Breast epithelium (tissue), 4 donors: ENCODE measurements around the gene TALDO1. TPM values are rescaled to one million over a fixed set of nuclear protein-coding genes. Genes with fewer than 3 reads are reported as not detected.
"Not testable (repeated sequence)": the region's sequence is repeated elsewhere in the genome, so short reads cannot be mapped to it uniquely, and the experiment has no call there.

ENCODE experiments used
- DNase-seq, 2 donors: peaks; one replicate each; pipeline ENCODE4 v3.0.0-alpha.2; 2019; ENCODE audit warnings: low spot score in 2 of 2
- H3K27ac ChIP-seq, 2 donors: fragments of 200-600 bp; sonication (generic) in 1 of 2; one replicate each; pipeline ENCODE4 v1.5.1; 2016 to 2019; ENCODE audit warnings: mild to moderate bottlenecking in 1 of 2
- H3K27me3 ChIP-seq, 2 donors: fragments of 200-600 bp; sonication (generic) in 1 of 2; one replicate each; pipeline versions ENCODE4 v1.5.1 to v1.6.0; 2017 to 2019; ENCODE audit warnings: control low read depth in 1 of 2, mild to moderate bottlenecking in 1 of 2
- H3K36me3 ChIP-seq: fragments of 200-600 bp; one replicate; pipeline ENCODE4 v1.5.1; 2019
- H3K4me1 ChIP-seq, 2 donors: fragments of 200-600 bp; sonication (generic); one replicate each; pipeline ENCODE4 v1.5.1; 2016 to 2019; ENCODE audit warnings: control low read depth in 1 of 2
- H3K4me3 ChIP-seq, 3 donors: fragments of 200-600 bp; sonication (generic); 1 replicate in 2 of 3; 2 replicates in 1 of 3; pipeline ENCODE4 v1.5.1; 2016 to 2019; ENCODE audit warnings: mild to moderate bottlenecking in 3 of 3, moderate library complexity in 2 of 3
- H3K9me3 ChIP-seq, 2 donors: fragments of 200-600 bp; sonication (generic) in 1 of 2; one replicate each; pipeline ENCODE4 v1.5.1; 2016 to 2019; ENCODE audit warnings: control low read depth in 1 of 2
- POLR2A ChIP-seq: fragments of 450-650 bp; IDR thresholded peaks from one replicate; pipeline ENCODE4 v1.6.1; 2016; ENCODE audit warnings: antibody characterized with exemption, mild to moderate bottlenecking, moderate library complexity
- POLR2AphosphoS5 ChIP-seq, 3 donors: sonication (generic); formaldehyde crosslinking; IDR thresholded peaks; one replicate each; pipeline ENCODE4 v1.6.1; 2017; ENCODE audit warnings: antibody characterized with exemption in 3 of 3
- intact Hi-C: fragments of 100-400 bp; cut with DNase I; formaldehyde crosslinking; loops from one replicate; pipeline ENCODE4 v1.15.1; 2023; ENCODE audit warnings: low total_unique reads
- total RNA-seq, 3 donors: library from RNA; depleted of rRNA; stranded (reverse); fragments of >200 nt; gene quantifications; one replicate each; pipeline ENCODE4 v1.1.0, GENCODE V29; 2016
- TF ChIP-seq, protein P1 (sequence below), 3 donors: fragments of 450-650 bp; IDR thresholded peaks; one replicate each; pipeline ENCODE4 v1.5.1; 2016 to 2017; ENCODE audit warnings: antibody characterized with exemption in 3 of 3, mild to moderate bottlenecking in 3 of 3, moderate library complexity in 3 of 3

Gene TALDO1
- total RNA-seq, 3 donors from 2014 or later, result 137 to 239 (median 141) TPM

DNA sequence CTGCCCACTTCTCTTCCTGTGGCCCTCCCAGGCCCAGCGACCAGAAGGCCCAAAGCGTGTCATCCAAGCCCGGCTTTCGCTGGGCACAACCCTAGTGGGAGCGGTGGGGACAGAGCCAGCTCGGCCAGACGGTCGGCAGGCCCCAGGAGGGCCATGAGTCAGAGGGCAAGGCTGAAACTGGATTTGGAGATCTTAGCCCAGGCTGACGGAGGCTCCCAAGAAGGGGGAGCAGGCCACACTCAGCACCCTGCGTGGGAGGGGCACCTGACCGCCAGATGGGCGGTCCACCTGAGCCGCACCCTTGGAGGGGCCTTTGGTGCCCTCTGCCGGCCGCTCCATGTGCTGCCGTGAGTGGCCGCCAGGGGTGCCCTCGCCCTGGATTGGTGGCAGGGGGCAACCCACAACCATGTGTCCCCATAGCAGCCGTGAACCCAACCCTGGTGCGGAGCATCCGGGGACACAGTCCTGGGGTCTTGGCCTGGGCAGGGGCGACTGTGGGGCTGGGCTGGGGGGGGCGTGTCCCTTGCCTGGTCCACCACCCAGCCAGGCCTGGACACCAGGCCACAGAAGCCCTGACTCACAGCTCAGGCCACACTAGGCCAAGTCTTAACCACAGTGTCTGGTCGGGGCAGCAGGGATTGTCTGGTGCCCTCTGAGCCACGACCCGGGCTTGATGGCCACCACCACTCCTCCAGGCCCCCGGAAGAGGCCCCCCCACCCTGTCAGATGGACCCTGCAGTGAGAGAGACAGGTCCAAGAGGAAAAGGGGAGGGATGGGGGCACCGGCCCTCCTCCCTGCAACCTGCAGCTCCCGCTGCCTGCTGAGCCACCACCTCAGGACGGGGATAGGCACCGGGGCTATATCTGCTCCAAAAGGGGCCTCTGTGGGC is 19.2 kb upstream of the TALDO1 start:
- H3K4me3 ChIP-seq, result peak overlapping the region in 1 of 3 donors; percentile 39
- H3K27ac ChIP-seq, result peak overlapping the region; percentile 87 to 90
- no peaks in the 10 kb centered on the region for H3K27me3 ChIP-seq
- no peak for TF ChIP-seq POLR2A
- peak; percentile 59 to 82 (median 60) for TF ChIP-seq POLR2AphosphoS5 (IDR thresholded peaks at IDR 0.05)
- TF ChIP-seq, protein P1, sequence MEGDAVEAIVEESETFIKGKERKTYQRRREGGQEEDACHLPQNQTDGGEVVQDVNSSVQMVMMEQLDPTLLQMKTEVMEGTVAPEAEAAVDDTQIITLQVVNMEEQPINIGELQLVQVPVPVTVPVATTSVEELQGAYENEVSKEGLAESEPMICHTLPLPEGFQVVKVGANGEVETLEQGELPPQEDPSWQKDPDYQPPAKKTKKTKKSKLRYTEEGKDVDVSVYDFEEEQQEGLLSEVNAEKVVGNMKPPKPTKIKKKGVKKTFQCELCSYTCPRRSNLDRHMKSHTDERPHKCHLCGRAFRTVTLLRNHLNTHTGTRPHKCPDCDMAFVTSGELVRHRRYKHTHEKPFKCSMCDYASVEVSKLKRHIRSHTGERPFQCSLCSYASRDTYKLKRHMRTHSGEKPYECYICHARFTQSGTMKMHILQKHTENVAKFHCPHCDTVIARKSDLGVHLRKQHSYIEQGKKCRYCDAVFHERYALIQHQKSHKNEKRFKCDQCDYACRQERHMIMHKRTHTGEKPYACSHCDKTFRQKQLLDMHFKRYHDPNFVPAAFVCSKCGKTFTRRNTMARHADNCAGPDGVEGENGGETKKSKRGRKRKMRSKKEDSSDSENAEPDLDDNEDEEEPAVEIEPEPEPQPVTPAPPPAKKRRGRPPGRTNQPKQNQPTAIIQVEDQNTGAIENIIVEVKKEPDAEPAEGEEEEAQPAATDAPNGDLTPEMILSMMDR (IDR thresholded peaks at IDR 0.05), result peak; percentile 98 to 99 (median 99)
- DNase-seq, result peak; percentile 88 to 90
- no peaks in the 10 kb centered on the region for H3K36me3 ChIP-seq
- peaks cover 5 to 25% of the 10 kb centered on the region in 2 donors for H3K4me1 ChIP-seq
- intact Hi-C loops, result no loop called here
- no peaks in the 10 kb centered on the region for H3K9me3 ChIP-seq

DNA sequence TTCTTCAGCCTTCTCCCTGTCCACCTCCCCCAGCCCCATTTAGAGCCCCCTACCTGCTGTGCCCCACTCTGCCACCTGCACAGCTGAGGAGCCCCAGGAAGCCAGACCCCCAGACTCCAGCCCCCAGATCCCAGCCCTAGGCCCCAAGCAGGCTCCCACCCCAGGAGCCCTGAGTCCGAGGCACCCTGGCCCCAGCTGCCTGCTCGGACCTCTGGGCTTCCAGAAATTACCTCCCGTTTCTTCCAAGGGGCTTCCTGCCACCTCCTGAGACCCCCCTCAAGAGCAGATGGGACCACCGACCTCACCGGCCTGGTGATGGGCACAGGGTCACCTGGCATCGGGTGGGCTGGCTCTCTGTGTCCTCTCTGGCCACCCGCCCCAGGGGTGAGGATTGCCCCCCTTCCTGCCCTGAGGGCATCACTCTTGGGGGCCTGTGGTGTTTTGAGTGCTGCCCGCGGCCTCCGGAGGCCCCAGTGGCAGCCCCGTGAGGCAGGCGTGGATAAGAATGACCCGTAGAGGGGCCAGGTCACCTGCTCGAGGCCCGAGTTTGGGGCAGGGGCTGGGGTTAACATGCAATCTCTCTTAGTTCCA is 18.3 kb upstream of the TALDO1 start:
- Histone ChIP-seq H3K4me3 (no peak overlapping the region), H3K9me3 (no peaks in the 10 kb centered on the region), H3K27ac (peak overlapping the region; percentile 87 to 90), H3K27me3 (no peaks in the 10 kb centered on the region), H3K4me1 (peaks cover 5 to 25% of the 10 kb centered on the region in 2 donors), H3K36me3 (no peaks in the 10 kb centered on the region)
- TF ChIP-seq POLR2A (no peak), POLR2AphosphoS5 (IDR thresholded peaks at IDR 0.05) (no peak)
- TF ChIP-seq, protein P1 (IDR thresholded peaks at IDR 0.05), result no peak
- no peak for DNase-seq
- intact Hi-C loops, result no loop called here

DNA sequence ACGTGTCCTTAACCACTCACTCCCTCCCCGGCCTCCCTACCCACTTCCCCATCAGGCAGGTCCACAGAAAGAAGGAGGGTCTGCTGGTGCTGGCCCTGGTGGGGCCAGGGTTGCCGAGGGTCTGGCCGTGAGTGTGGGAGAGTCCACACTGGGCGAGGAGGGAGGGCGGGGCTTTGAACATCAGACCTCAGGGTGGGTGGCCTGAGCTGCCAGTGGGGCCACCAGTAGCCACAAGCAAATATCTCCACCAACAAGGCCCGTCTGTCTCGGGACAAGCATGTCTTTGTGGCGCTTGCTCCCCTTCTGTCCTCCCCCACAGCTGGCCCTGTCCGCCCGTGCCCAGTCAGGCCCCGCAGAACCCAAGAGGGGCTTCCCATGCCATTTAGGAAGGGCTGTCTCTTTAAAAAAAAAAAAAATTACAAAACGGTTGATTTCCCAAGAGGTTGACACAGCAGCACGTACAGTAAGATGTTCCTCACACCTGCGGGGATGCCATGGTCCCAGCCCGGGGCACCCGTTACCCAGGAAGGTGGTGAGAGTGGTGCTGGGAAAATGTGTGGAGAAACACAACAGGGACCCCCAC is 17.7 kb upstream of the TALDO1 start:
- no peaks in the 10 kb centered on the region for H3K9me3 ChIP-seq

DNA sequence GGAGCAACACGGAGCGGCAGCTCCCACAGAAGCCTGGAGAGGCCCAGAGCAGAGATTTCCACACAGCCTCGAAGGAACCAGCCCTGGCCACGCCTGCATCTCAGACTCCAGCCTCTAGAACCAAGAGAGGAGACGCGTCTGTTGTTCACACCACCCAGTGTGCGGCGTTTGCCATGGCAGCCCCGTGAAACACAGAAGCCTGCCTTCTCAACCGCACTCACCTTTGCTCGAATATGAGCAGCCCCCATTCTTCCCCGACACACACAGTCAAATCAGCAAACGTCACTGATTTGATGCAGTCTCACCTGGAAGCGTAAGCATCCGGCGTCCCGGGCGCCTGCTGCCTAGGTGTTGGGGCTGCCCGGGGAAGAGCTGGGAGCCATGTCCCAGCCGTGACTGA is 14.2 kb upstream of the TALDO1 start:
- Histone ChIP-seq H3K4me3 (no peak overlapping the region), H3K36me3 (no peaks in the 10 kb centered on the region), H3K27ac (no peak overlapping the region), H3K9me3 (no peaks in the 10 kb centered on the region), H3K27me3 (no peaks in the 10 kb centered on the region), H3K4me1 (no peaks in the 10 kb centered on the region)
- TF ChIP-seq POLR2AphosphoS5 (IDR thresholded peaks at IDR 0.05), result no peak
- no peak for TF ChIP-seq POLR2A
- TF ChIP-seq, protein P1 (IDR thresholded peaks at IDR 0.05), result no peak
- no peak for DNase-seq
- intact Hi-C loops, result no loop called here

More for the DNA sequence above, 17.7 kb upstream of the TALDO1 start:
- H3K27ac ChIP-seq, result no peak overlapping the region
- no peak for DNase-seq
- no peaks in the 10 kb centered on the region for H3K36me3 ChIP-seq
- peaks cover 5 to 25% of the 10 kb centered on the region in 2 donors for H3K4me1 ChIP-seq
- no peaks in the 10 kb centered on the region for H3K27me3 ChIP-seq
- intact Hi-C loops, result no loop called here
- H3K4me3 ChIP-seq, result no peak overlapping the region
- TF ChIP-seq POLR2A (no peak), POLR2AphosphoS5 (IDR thresholded peaks at IDR 0.05) (no peak)
- TF ChIP-seq, protein P1 (IDR thresholded peaks at IDR 0.05), result no peak

DNA sequence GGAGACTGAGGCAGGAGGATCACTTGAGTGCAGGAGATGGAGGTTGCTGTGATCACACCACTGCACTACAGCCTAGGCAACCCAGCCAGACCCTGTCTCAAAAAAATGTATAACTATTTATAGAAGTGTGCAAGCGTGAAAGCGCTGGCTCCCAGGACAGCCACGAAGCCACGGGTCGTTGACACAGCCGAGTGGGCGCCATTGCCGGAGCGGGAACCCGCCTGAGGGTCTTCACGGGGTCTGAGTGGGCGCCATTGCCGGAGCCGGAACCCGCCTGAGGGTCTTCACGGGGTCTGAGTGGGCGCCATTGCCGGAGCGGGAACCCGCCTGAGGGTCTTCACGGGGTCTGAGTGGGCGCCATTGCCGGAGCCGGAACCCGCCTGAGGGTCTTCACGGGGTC is 12.7 kb upstream of the TALDO1 start:
- H3K27ac ChIP-seq, H3K36me3 ChIP-seq, intact Hi-C loops, H3K9me3 ChIP-seq, DNase-seq, H3K27me3 ChIP-seq, H3K4me1 ChIP-seq, H3K4me3 ChIP-seq: not testable (repeated sequence)
